Measurements from ENCODE around the gene EML2. TPM values are rescaled to one million over a fixed set of nuclear protein-coding genes. Genes with fewer than 3 reads are reported as not detected.
"Not testable (repeated sequence)": the region's sequence is repeated elsewhere in the genome, so short reads cannot be mapped to it uniquely, and the experiment has no call there.

EML2 gene
- total RNA-seq, 4 donors from 2014 or later = 40.8 to 64.3 (median 60.0) TPM

GRCh38 chr19:45630463-45630862 is 8.7 kb downstream of the EML2 start:
- TF ChIP-seq EP300 (IDR thresholded peaks at IDR 0.05; ENCODE audit: low read depth) = no peak
- TF ChIP-seq POLR2AphosphoS5 (IDR thresholded peaks at IDR 0.05) = no peak
- no peak for TF ChIP-seq POLR2A (IDR thresholded peaks at IDR 0.05)
- no peak for TF ChIP-seq CTCF (IDR thresholded peaks at IDR 0.05)
- Histone ChIP-seq H3K4me3 (no peak overlapping the region), H3K27ac (no peak overlapping the region), H3K9me3 (no peaks in the 10 kb centered on the region), H3K27me3 (no peaks in the 10 kb centered on the region), H3K36me3 (peaks cover 0 to 14% (median 4%) of the 10 kb centered on the region in 4 donors), H3K4me1 (peaks cover 0 to 8% (median 3%) of the 10 kb centered on the region in 4 donors)
- DNase-seq = no peak
- in situ Hi-C loops (cut with MboI; ENCODE audit: low pct_ligation_motif_present in 1 of 4, low pct_unique_long_range_greater_than_20kb in 1 of 4, low sequenced_read_pairs in 3 of 4) = no loop called here
- WGBS, 2 donors (ENCODE audit: low coverage in 1 of 2) = 89% methylated on average over 2 of the region's 2 CpGs; no CpG with 5 or more reads in 1 of the 2 donors
- intact Hi-C loops (cut with DNase I; ENCODE audit: low total_unique reads) = no loop called here

- no peak overlapping the region for H3K27ac ChIP-seq
- in situ Hi-C loops (cut with MboI; ENCODE audit: low pct_ligation_motif_present in 1 of 4, low pct_unique_long_range_greater_than_20kb in 1 of 4, low sequenced_read_pairs in 3 of 4) (no loop called here), intact Hi-C loops (cut with DNase I; ENCODE audit: low total_unique reads) (no loop called here)
- H3K4me1 ChIP-seq = peaks cover 0 to 8% (median 3%) of the 10 kb centered on the region in 4 donors
- no peak for DNase-seq
- TF ChIP-seq POLR2AphosphoS5 (IDR thresholded peaks at IDR 0.05) = no peak
- TF ChIP-seq EP300 (IDR thresholded peaks at IDR 0.05; ENCODE audit: low read depth) = no peak
- no peak for TF ChIP-seq POLR2A (IDR thresholded peaks at IDR 0.05)
- no peak for TF ChIP-seq CTCF (IDR thresholded peaks at IDR 0.05)
- WGBS, 2 donors (ENCODE audit: low coverage in 1 of 2) = 76% methylated on average over 4 of the region's 4 CpGs; no CpG with 5 or more reads in 1 of the 2 donors
- H3K4me3 ChIP-seq = no peak overlapping the region
- H3K9me3 ChIP-seq = no peaks in the 10 kb centered on the region
- no peaks in the 10 kb centered on the region for H3K27me3 ChIP-seq
- peaks cover 0 to 17% (median 4%) of the 10 kb centered on the region in 4 donors for H3K36me3 ChIP-seq
Observed at GRCh38 chr19:45629704-45630103, 9.5 kb downstream of the EML2 start.

- intact Hi-C loops (cut with DNase I; ENCODE audit: low total_unique reads); H3K27me3 ChIP-seq; DNase-seq; H3K27ac ChIP-seq; H3K9me3 ChIP-seq; H3K4me3 ChIP-seq; H3K4me1 ChIP-seq; in situ Hi-C loops (cut with MboI; ENCODE audit: low pct_ligation_motif_present in 1 of 4, low pct_unique_long_range_greater_than_20kb in 1 of 4, low sequenced_read_pairs in 3 of 4): not testable (repeated sequence)
- H3K36me3 ChIP-seq = peaks cover 0 to 17% (median 4%) of the 10 kb centered on the region in 4 donors
- WGBS, 2 donors (ENCODE audit: low coverage in 1 of 2) = 94 to 100% methylated on average over 2 to 7 of the region's 7 CpGs
Observed at GRCh38 chr19:45628219-45628618, 11.0 kb downstream of the EML2 start.

- Histone ChIP-seq H3K27me3 (no peaks in the 10 kb centered on the region), H3K27ac (no peak overlapping the region), H3K36me3 (peaks cover 0 to 20% (median 5%) of the 10 kb centered on the region in 4 donors), H3K9me3 (no peaks in the 10 kb centered on the region), H3K4me1 (no peaks in the 10 kb centered on the region), H3K4me3 (no peak overlapping the region)
- in situ Hi-C loops (cut with MboI; ENCODE audit: low pct_ligation_motif_present in 1 of 4, low pct_unique_long_range_greater_than_20kb in 1 of 4, low sequenced_read_pairs in 3 of 4) = no loop called here
- 97 to 100% methylated on average over 1 of the region's 1 CpG for WGBS, 2 donors (ENCODE audit: low coverage in 1 of 2)
- no peak for DNase-seq
- intact Hi-C loops (cut with DNase I; ENCODE audit: low total_unique reads) = no loop called here
- TF ChIP-seq POLR2AphosphoS5 (IDR thresholded peaks at IDR 0.05) (no peak), CTCF (IDR thresholded peaks at IDR 0.05) (no peak), POLR2A (IDR thresholded peaks at IDR 0.05) (no peak), EP300 (IDR thresholded peaks at IDR 0.05; ENCODE audit: low read depth) (no peak)
Observed at GRCh38 chr19:45623984-45624383, 15.2 kb downstream of the EML2 start.

- Histone ChIP-seq H3K36me3 (peaks cover 0 to 11% (median 5%) of the 10 kb centered on the region in 4 donors), H3K4me1 (no peaks in the 10 kb centered on the region), H3K27me3 (no peaks in the 10 kb centered on the region), H3K9me3 (no peaks in the 10 kb centered on the region), H3K27ac (no peak overlapping the region), H3K4me3 (no peak overlapping the region)
- intact Hi-C loops (cut with DNase I; ENCODE audit: low total_unique reads) = no loop called here
- TF ChIP-seq EP300 (IDR thresholded peaks at IDR 0.05; ENCODE audit: low read depth) (no peak), CTCF (IDR thresholded peaks at IDR 0.05) (no peak), POLR2AphosphoS5 (IDR thresholded peaks at IDR 0.05) (no peak), POLR2A (IDR thresholded peaks at IDR 0.05) (no peak)
- DNase-seq = no peak
- in situ Hi-C loops (cut with MboI; ENCODE audit: low pct_ligation_motif_present in 1 of 4, low pct_unique_long_range_greater_than_20kb in 1 of 4, low sequenced_read_pairs in 3 of 4) = no loop called here
- 89 to 100% methylated on average over 4 to 6 of the region's 6 CpGs for WGBS, 2 donors (ENCODE audit: low coverage in 1 of 2)
Observed at GRCh38 chr19:45621976-45622503, 17.2 kb downstream of the EML2 start.

All from transverse colon (tissue), 4 donors.